ENCODE results near the gene CMIP. TPM values are rescaled to one million over a fixed set of nuclear protein-coding genes. Genes with fewer than 3 reads are reported as not detected.

Gene CMIP
- total RNA-seq, 1 experiment from 2014 or later = 53.6 TPM

GRCh38 chr16:81429045-81429521, 15.5 kb upstream of the CMIP start:
- no peak overlapping the region for H3K27ac Mint-ChIP-seq (ENCODE audit: low read depth, unreplicated experiment)
- no TSS peak for BruUV-seq (replicated peaks)
- peaks cover 4% of the 10 kb centered on the region for H3K4me1 Mint-ChIP-seq (ENCODE audit: insufficient read depth, unreplicated experiment)
- ChIA-PET POLR2A (interaction anchor here (0.6 to 1.0 kb wide), 2 partner anchors 175 to 180 kb away, joined by 3 to 5 read pairs; no protein-coding TSS in a partner anchor), CTCF (interaction anchor here (0.6 to 1.2 kb wide), 3 partner anchors 11 to 207 kb away, joined by 3 read pairs; no protein-coding TSS in a partner anchor)
- DNase-seq (ENCODE audit: unreplicated experiment) = peak; percentile 44
- TF ChIP-seq CTCF (IDR thresholded peaks at IDR 0.05; ENCODE audit: unreplicated experiment) = peak; percentile 23
- H3K27me3 Mint-ChIP-seq (ENCODE audit: insufficient read depth, unreplicated experiment) = no peaks in the 10 kb centered on the region
- H3K4me3 Mint-ChIP-seq (ENCODE audit: unreplicated experiment) = no peak overlapping the region
- no peaks in the 10 kb centered on the region for H3K9me3 Mint-ChIP-seq (ENCODE audit: unreplicated experiment)
- peaks cover 5% of the 10 kb centered on the region for H3K36me3 Mint-ChIP-seq (ENCODE audit: insufficient read depth, unreplicated experiment)
- intact Hi-C loops (cut with micrococcal nuclease) = no loop called here

- CTCF ChIA-PET = interaction anchor here (0.7 kb wide), 2 partner anchors 28 to 266 kb away, joined by 3 to 6 read pairs; no protein-coding TSS in a partner anchor
- intact Hi-C loops (cut with micrococcal nuclease) = no loop called here
- no peaks in the 10 kb centered on the region for H3K27me3 Mint-ChIP-seq (ENCODE audit: insufficient read depth, unreplicated experiment)
- POLR2A ChIA-PET = no interaction called here
- no peak overlapping the region for H3K4me3 Mint-ChIP-seq (ENCODE audit: unreplicated experiment)
- no peak overlapping the region for H3K27ac Mint-ChIP-seq (ENCODE audit: low read depth, unreplicated experiment)
- no peak for TF ChIP-seq CTCF (IDR thresholded peaks at IDR 0.05; ENCODE audit: unreplicated experiment)
- DNase-seq (ENCODE audit: unreplicated experiment) = no peak
- no peaks in the 10 kb centered on the region for H3K9me3 Mint-ChIP-seq (ENCODE audit: unreplicated experiment)
- H3K4me1 Mint-ChIP-seq (ENCODE audit: insufficient read depth, unreplicated experiment) = no peaks in the 10 kb centered on the region
- no peaks in the 10 kb centered on the region for H3K36me3 Mint-ChIP-seq (ENCODE audit: insufficient read depth, unreplicated experiment)
- BruUV-seq (replicated peaks) = no TSS peak
Observed at GRCh38 chr16:81431554-81432353, 12.9 kb upstream of the CMIP start.

- no TSS peak for BruUV-seq (replicated peaks)
- ChIA-PET CTCF (interaction anchor here (0.9 kb wide), 1 partner anchor 27 kb away, joined by 3 read pairs; no protein-coding TSS in a partner anchor), POLR2A (no interaction called here)
- H3K36me3 Mint-ChIP-seq (ENCODE audit: insufficient read depth, unreplicated experiment) = no peaks in the 10 kb centered on the region
- no peaks in the 10 kb centered on the region for H3K9me3 Mint-ChIP-seq (ENCODE audit: unreplicated experiment)
- intact Hi-C loops (cut with micrococcal nuclease) = no loop called here
- DNase-seq (ENCODE audit: unreplicated experiment) = no peak
- H3K27me3 Mint-ChIP-seq (ENCODE audit: insufficient read depth, unreplicated experiment) = no peaks in the 10 kb centered on the region
- H3K4me3 Mint-ChIP-seq (ENCODE audit: unreplicated experiment) = no peak overlapping the region
- no peak overlapping the region for H3K27ac Mint-ChIP-seq (ENCODE audit: low read depth, unreplicated experiment)
- TF ChIP-seq CTCF (IDR thresholded peaks at IDR 0.05; ENCODE audit: unreplicated experiment) = no peak
- H3K4me1 Mint-ChIP-seq (ENCODE audit: insufficient read depth, unreplicated experiment) = no peaks in the 10 kb centered on the region
Observed at GRCh38 chr16:81432937-81433557, 11.6 kb upstream of the CMIP start.

- ChIA-PET CTCF (interaction anchor here (0.7 kb wide), 1 partner anchor 183 kb away, joined by 3 read pairs; no protein-coding TSS in a partner anchor), POLR2A (no interaction called here)
- no peak for TF ChIP-seq CTCF (IDR thresholded peaks at IDR 0.05; ENCODE audit: unreplicated experiment)
- no peak for DNase-seq (ENCODE audit: unreplicated experiment)
- H3K9me3 Mint-ChIP-seq (ENCODE audit: unreplicated experiment) = no peaks in the 10 kb centered on the region
- no peak overlapping the region for H3K4me3 Mint-ChIP-seq (ENCODE audit: unreplicated experiment)
- no peaks in the 10 kb centered on the region for H3K4me1 Mint-ChIP-seq (ENCODE audit: insufficient read depth, unreplicated experiment)
- no peaks in the 10 kb centered on the region for H3K36me3 Mint-ChIP-seq (ENCODE audit: insufficient read depth, unreplicated experiment)
- no TSS peak for BruUV-seq (replicated peaks)
- intact Hi-C loops (cut with micrococcal nuclease) = no loop called here
- no peak overlapping the region for H3K27ac Mint-ChIP-seq (ENCODE audit: low read depth, unreplicated experiment)
- H3K27me3 Mint-ChIP-seq (ENCODE audit: insufficient read depth, unreplicated experiment) = no peaks in the 10 kb centered on the region
Observed at GRCh38 chr16:81435103-81435502, 9.5 kb upstream of the CMIP start.
